Measurements from ENCODE around the gene ASXL2. TPM values are rescaled to one million over a fixed set of nuclear protein-coding genes. Genes with fewer than 3 reads are reported as not detected.

ASXL2 gene
- total and polyA plus RNA-seq, 2 of the 13 experiments (the other 11 are each of a cell fraction or from before 2014, with no cell fraction given), result 12.1 to 19.2 TPM

GRCh38 chr2:25878361-25879132, at the start of gene ASXL2 (continued):
- TF ChIP-seq HIC2 (CRISPR knock-in tag; IDR thresholded peaks at IDR 0.05; ENCODE audit: low read depth), result 0 out of 2 replicates have a peak, but pooled peaks have one; percentile 33
- 0 out of 2 replicates have a peak, but pooled peaks have one; percentile 33 for TF ChIP-seq ZNF513 (CRISPR knock-in tag; conservative IDR thresholded peaks at IDR 0.05)
- TF ChIP-seq ZNF775 (CRISPR knock-in tag; IDR thresholded peaks at IDR 0.05; ENCODE audit: borderline replicate concordance), result no peak
- TF ChIP-seq MXD1 (CRISPR knock-in tag; IDR thresholded peaks at IDR 0.05), result no peak
- TF ChIP-seq CREBL2 (CRISPR knock-in tag; IDR thresholded peaks at IDR 0.05; ENCODE audit: borderline replicate concordance), result no peak; the same call in 1 of the 2 replicates
- TF ChIP-seq ZNF3 (CRISPR knock-in tag; IDR thresholded peaks at IDR 0.05), result no peak; the same call in 1 of the 2 replicates
- 0 out of 2 replicates have a peak, but pooled peaks have one; percentile 43 for TF ChIP-seq ZFX (CRISPR knock-in tag; IDR thresholded peaks at IDR 0.05; ENCODE audit: low read depth)
- no peak for TF ChIP-seq RBAK (CRISPR knock-in tag; IDR thresholded peaks at IDR 0.05)
- TF ChIP-seq ZNF615 (CRISPR knock-in tag; IDR thresholded peaks at IDR 0.05; ENCODE audit: borderline replicate concordance), result 0 out of 2 replicates have a peak, but pooled peaks have one; percentile 35
- TF ChIP-seq ZBTB7A (CRISPR knock-in tag; IDR thresholded peaks at IDR 0.05), result no peak
- TF ChIP-seq ZSCAN29 (CRISPR knock-in tag; conservative IDR thresholded peaks at IDR 0.05), result peak; percentile 99
- 0 out of 2 replicates have a peak, but pooled peaks have one; percentile 37 for TF ChIP-seq CCDC6 (CRISPR knock-in tag; IDR thresholded peaks at IDR 0.05)
- TF ChIP-seq ZNF543 (CRISPR knock-in tag; IDR thresholded peaks at IDR 0.05), result no peak
- TF ChIP-seq ZNF512 (CRISPR knock-in tag; IDR thresholded peaks at IDR 0.05), result no peak
- peak; percentile 86 for TF ChIP-seq ZNF574 (CRISPR knock-in tag; IDR thresholded peaks at IDR 0.05)
- no peak for TF ChIP-seq ZFP82 (CRISPR knock-in tag; IDR thresholded peaks at IDR 0.05; ENCODE audit: borderline replicate concordance)
- TF ChIP-seq PHB2 (IDR thresholded peaks at IDR 0.05; ENCODE audit: partially characterized antibody), result no peak
- peak; percentile 83 for TF ChIP-seq SP5 (CRISPR knock-in tag; IDR thresholded peaks at IDR 0.05; ENCODE audit: borderline replicate concordance, low read depth)
